Thyroid gland (tissue), 4 donors: Measurements from ENCODE around the gene ARHGEF3. TPM values are rescaled to one million over a fixed set of nuclear protein-coding genes. Genes with fewer than 3 reads are reported as not detected.

Experiments used
- DNase-seq, 2 donors: peaks; one replicate each; pipeline ENCODE4 v3.0.0-alpha.2; 2019
- H3K27ac ChIP-seq, 3 donors: fragments of 200-600 bp; sonication (generic); 1 replicate in 2 of 3; 2 replicates in 1 of 3; pipeline ENCODE4 v1.5.1; 2016 to 2019; ENCODE audit warnings: mild to moderate bottlenecking in 1 of 3, moderate library complexity in 1 of 3
- H3K27me3 ChIP-seq: fragments of 200-600 bp; sonication (generic); one replicate; pipeline ENCODE4 v1.5.1; 2019
- H3K36me3 ChIP-seq, 2 donors: fragments of 200-600 bp; sonication (generic); one replicate each; pipeline ENCODE4 v1.5.1; 2016 to 2019
- H3K4me1 ChIP-seq, 2 donors: fragments of 200-600 bp; sonication (generic); one replicate each; pipeline ENCODE4 v1.5.1; 2017 to 2019
- H3K4me3 ChIP-seq, 3 donors: fragments of 200-600 bp; sonication (generic); replicated peaks in 1 of 3; 1 replicate in 2 of 3; 2 replicates in 1 of 3; pipeline ENCODE4 v1.5.1; 2016; ENCODE audit warnings: mild to moderate bottlenecking in 1 of 3
- H3K9me3 ChIP-seq: fragments of 200-600 bp; sonication (generic); one replicate; pipeline ENCODE4 v1.5.1; 2017
- POLR2A ChIP-seq, 2 donors: fragments of 450-650 bp; IDR thresholded peaks; one replicate each; pipeline ENCODE4 v1.6.1; 2017; ENCODE audit warnings: antibody characterized with exemption in 2 of 2, mild to moderate bottlenecking in 2 of 2, moderate library complexity in 1 of 2
- WGBS, 2 donors: methylation state at CpG; one replicate each; pipeline ENCODE4 v1.1.5; 2017; 5-methylcytosine and 5-hydroxymethylcytosine counted together
- intact Hi-C: fragments of 100-400 bp; cut with DNase I; formaldehyde crosslinking; loops from one replicate; pipeline ENCODE4 v1.15.1; 2023
- total RNA-seq, 4 donors: library from RNA; depleted of rRNA; stranded (reverse); fragments of >200 nt; gene quantifications; one replicate each; pipeline ENCODE4 v1.2.3, GENCODE V29; 2016
- TF ChIP-seq, protein P1 (sequence below), 6 experiments: fragments of 200-600 bp in 3 of 6; fragments of 450-650 bp in 3 of 6; sonication (generic) in 3 of 6; IDR thresholded peaks; one replicate each; pipeline ENCODE4 v1.5.1; 2016 to 2019; ENCODE audit warnings: antibody characterized with exemption in 6 of 6, mild to moderate bottlenecking in 2 of 6, inconsistent platforms in 1 of 6, moderate library complexity in 1 of 6

The ARHGEF3 gene
- total RNA-seq, 4 donors from 2014 or later = 15.7 to 20.8 (median 18.8) TPM

DNA sequence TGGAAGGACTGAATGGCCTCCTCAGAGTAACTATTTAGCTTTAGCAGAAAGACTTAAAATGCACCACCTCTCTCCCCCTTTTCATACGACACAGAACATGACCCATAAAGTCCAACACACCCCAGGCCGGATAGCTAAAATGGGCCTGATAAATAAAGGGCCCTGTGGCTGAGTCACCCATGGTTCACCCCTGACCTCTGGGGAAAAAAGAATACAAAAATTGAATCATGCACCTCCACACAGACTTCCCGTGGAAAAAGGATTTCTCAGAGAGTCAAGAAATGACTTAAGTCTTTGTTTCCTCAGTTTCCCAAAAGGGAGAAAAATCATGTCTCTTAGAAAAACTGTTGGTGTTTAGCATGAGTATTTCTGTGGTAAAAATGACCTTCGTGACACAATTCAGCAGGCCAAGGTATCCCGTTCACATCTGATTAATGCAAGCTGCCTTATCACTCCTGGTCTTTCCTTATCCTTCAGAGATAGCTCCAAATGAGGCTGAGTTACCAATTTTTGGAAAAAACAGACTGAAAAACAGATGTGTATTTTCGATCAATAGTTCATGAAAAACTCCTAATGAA is 34.0 kb upstream of the ARHGEF3 start:
- TF ChIP-seq, protein P1, sequence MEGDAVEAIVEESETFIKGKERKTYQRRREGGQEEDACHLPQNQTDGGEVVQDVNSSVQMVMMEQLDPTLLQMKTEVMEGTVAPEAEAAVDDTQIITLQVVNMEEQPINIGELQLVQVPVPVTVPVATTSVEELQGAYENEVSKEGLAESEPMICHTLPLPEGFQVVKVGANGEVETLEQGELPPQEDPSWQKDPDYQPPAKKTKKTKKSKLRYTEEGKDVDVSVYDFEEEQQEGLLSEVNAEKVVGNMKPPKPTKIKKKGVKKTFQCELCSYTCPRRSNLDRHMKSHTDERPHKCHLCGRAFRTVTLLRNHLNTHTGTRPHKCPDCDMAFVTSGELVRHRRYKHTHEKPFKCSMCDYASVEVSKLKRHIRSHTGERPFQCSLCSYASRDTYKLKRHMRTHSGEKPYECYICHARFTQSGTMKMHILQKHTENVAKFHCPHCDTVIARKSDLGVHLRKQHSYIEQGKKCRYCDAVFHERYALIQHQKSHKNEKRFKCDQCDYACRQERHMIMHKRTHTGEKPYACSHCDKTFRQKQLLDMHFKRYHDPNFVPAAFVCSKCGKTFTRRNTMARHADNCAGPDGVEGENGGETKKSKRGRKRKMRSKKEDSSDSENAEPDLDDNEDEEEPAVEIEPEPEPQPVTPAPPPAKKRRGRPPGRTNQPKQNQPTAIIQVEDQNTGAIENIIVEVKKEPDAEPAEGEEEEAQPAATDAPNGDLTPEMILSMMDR (IDR thresholded peaks at IDR 0.05) = no peak
- TF ChIP-seq POLR2A (IDR thresholded peaks at IDR 0.05) = no peak
- no peaks in the 10 kb centered on the region for H3K27me3 ChIP-seq
- no peaks in the 10 kb centered on the region for H3K9me3 ChIP-seq
- no peaks in the 10 kb centered on the region for H3K4me1 ChIP-seq
- no peak overlapping the region for H3K4me3 ChIP-seq
- intact Hi-C loops = no loop called here
- no peaks in the 10 kb centered on the region for H3K36me3 ChIP-seq
- H3K27ac ChIP-seq = no peak overlapping the region
- 83 to 94% methylated on average over 6 of the region's 6 CpGs for WGBS, 2 donors
- DNase-seq = no peak

DNA sequence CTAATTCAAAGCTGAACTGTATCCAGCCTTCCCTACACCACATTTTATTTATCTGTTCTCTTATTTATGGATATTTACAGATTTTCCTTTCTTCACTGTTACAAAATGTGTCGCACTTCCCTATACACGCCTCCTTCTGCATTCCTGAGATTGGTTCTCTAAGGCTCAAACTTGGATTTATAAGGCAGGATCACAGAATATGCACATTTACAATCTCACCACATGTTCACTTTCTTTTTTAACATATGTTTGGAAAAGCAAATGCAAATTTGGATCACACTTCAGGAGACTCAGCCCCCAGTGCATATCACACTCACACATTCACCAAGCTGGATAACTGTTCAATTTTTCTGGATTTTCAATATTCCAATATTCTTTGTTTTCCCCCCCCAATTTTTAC is 31.8 kb upstream of the ARHGEF3 start:
- 94 to 96% methylated on average over 2 of the region's 2 CpGs for WGBS, 2 donors
- Histone ChIP-seq H3K9me3 (no peaks in the 10 kb centered on the region), H3K36me3 (no peaks in the 10 kb centered on the region), H3K27me3 (no peaks in the 10 kb centered on the region), H3K27ac (no peak overlapping the region), H3K4me3 (no peak overlapping the region), H3K4me1 (no peaks in the 10 kb centered on the region)
- intact Hi-C loops = no loop called here
- no peak for DNase-seq
- TF ChIP-seq, protein P1 (IDR thresholded peaks at IDR 0.05) = no peak
- no peak for TF ChIP-seq POLR2A (IDR thresholded peaks at IDR 0.05)

DNA sequence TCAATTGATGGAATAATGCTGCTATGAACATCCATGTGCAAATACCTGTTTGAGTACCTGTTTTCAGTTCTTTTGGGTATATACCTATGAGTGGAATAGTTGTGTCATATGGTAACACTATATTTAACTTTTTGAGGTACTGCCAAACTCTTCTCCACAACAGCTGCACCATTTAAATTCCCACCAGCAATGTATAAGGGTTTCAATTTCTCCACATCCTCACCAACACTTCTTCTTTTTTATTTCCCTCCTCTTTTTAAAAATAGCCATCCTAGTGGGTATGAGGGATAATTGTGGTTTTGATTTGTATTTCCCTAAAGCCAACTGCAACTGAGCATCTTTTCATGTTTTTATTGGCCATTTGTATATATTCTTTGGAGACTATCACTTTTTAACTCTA is 31.3 kb upstream of the ARHGEF3 start:
- no peaks in the 10 kb centered on the region for H3K27me3 ChIP-seq
- intact Hi-C loops = no loop called here
- H3K36me3 ChIP-seq = no peaks in the 10 kb centered on the region
- no peak overlapping the region for H3K4me3 ChIP-seq
- TF ChIP-seq POLR2A (IDR thresholded peaks at IDR 0.05) = no peak
- TF ChIP-seq, protein P1 (IDR thresholded peaks at IDR 0.05) = no peak
- H3K4me1 ChIP-seq = no peaks in the 10 kb centered on the region
- H3K9me3 ChIP-seq = no peaks in the 10 kb centered on the region
- no peak for DNase-seq
- no peak overlapping the region for H3K27ac ChIP-seq

DNA sequence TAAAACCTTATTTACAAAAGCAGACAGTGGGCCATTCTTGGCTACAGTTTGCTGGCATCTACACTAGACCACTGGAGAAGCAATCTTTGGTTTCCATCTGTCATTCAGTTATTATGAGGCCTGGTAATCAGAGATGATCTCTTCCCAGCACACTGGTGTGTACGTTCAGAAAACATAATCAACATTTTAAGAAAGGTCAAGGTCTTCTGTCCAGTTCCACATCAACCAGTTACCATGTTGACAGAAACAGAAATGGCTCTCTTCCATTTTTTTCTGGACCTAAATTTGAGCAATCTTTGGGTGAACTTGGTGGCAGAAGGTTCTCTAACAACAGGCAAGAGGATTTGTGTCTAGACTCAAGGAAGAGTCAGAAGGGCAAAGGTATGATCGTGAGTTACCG is 29.8 kb upstream of the ARHGEF3 start:
- H3K9me3 ChIP-seq = no peaks in the 10 kb centered on the region
- H3K4me1 ChIP-seq = no peaks in the 10 kb centered on the region
- 87 to 92% methylated on average over 3 of the region's 3 CpGs for WGBS, 2 donors
- H3K27ac ChIP-seq = no peak overlapping the region
- no peaks in the 10 kb centered on the region for H3K36me3 ChIP-seq
- TF ChIP-seq, protein P1 (IDR thresholded peaks at IDR 0.05) = no peak
- no peak for TF ChIP-seq POLR2A (IDR thresholded peaks at IDR 0.05)
- H3K27me3 ChIP-seq = no peaks in the 10 kb centered on the region
- intact Hi-C loops = no loop called here
- H3K4me3 ChIP-seq = no peak overlapping the region
- DNase-seq = no peak

DNA sequence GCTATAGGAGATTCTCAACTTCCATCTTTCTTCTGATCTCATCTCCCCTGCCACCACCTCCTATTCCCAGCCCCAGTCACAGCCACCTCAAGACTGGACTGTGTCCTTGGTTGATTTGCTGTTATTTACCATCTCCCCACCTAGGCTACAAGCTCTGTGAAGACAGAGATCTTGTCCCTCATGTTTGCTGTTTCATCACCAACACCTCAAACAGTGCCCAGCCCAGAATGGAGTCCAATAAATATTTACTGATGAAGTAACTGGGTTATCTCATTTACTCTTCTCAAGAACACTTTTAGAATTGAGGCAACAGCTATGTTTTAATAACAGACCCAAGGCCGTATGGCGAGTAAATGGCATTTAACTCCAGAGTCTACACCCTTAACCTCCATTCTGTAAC is 29.1 kb upstream of the ARHGEF3 start:
- Histone ChIP-seq H3K27ac (no peak overlapping the region), H3K4me1 (peaks cover 0 to 2% of the 10 kb centered on the region in 2 donors), H3K36me3 (no peaks in the 10 kb centered on the region), H3K9me3 (no peaks in the 10 kb centered on the region), H3K4me3 (no peak overlapping the region), H3K27me3 (no peaks in the 10 kb centered on the region)
- TF ChIP-seq POLR2A (IDR thresholded peaks at IDR 0.05) = no peak
- TF ChIP-seq, protein P1 (IDR thresholded peaks at IDR 0.05) = no peak
- 96 to 100% methylated on average over 2 of the region's 2 CpGs for WGBS, 2 donors
- intact Hi-C loops = no loop called here
- no peak for DNase-seq
